B cell (primary cell): ENCODE results near the gene SLC9A9. TPM values are rescaled to one million over a fixed set of nuclear protein-coding genes. Genes with fewer than 3 reads are reported as not detected.

Source experiments
- ATAC-seq: fragments of 200-7000 bp; cut with Tn5 transposase; one replicate; pipeline ENCODE4 v1.10.0; 2021; ENCODE audit warnings: low read depth, mild to moderate bottlenecking, moderate number of reproducible peaks, moderate library complexity
- CTCF ChIA-PET: fragments of 350-600 bp; sonication (Branson Sonifier 250); formaldehyde crosslinking; loops from one replicate; lab custom pipeline; 2021; ENCODE audit warnings: antibody characterized with exemption, inconsistent platforms; lab: Charles Lee
- POLR2A ChIA-PET: fragments of 350-600 bp; sonication (Branson Sonifier 250); formaldehyde crosslinking; loops from one replicate; lab custom pipeline; 2021; ENCODE audit warnings: antibody characterized with exemption; lab: Charles Lee
- DNase-seq: peaks from one replicate; pipeline ENCODE4 v3.0.0; 2013
- H2AFZ ChIP-seq: 2 replicates; pipeline ENCODE4 v1.6.1; 2012; ENCODE audit warnings: mild to moderate bottlenecking, low read depth, low read length; ENCODE audit not compliant: insufficient read depth, poor library complexity, severe bottlenecking
- H3K27ac ChIP-seq, 2 donors: 1 replicate in 1 of 2; 2 replicates in 1 of 2; pipeline ENCODE4 v1.5.1; 2012 to 2013; ENCODE audit warnings: low read length in 2 of 2, mild to moderate bottlenecking in 2 of 2, moderate library complexity in 1 of 2
- H3K27me3 ChIP-seq, 4 experiments: fragments of 200-600 bp in 1 of 4; sonication (generic) in 1 of 4; replicated peaks in 1 of 4; 1 replicate in 2 of 4; 2 replicates in 2 of 4; pipeline versions ENCODE4 v1.6.1 to v1.7.0; 2013 to 2016; ENCODE audit warnings: low read length in 3 of 4, mild to moderate bottlenecking in 2 of 4, mixed read lengths in 1 of 4, moderate library complexity in 1 of 4; ENCODE audit not compliant: insufficient read depth in 4 of 4, control insufficient read depth in 3 of 4; ENCODE audit errors: control extremely low read depth in 1 of 4
- H3K36me3 ChIP-seq, 2 experiments: replicated peaks in 1 of 2; 1 replicate in 1 of 2; 2 replicates in 1 of 2; pipeline versions ENCODE4 v1.6.1 to v1.7.1; 2013; ENCODE audit warnings: low read length in 1 of 2; ENCODE audit not compliant: insufficient read depth in 2 of 2, control insufficient read depth in 1 of 2; ENCODE audit errors: control extremely low read depth in 1 of 2, extremely low read depth in 1 of 2
- H3K4me1 ChIP-seq, 2 donors: fragments of 200-600 bp in 1 of 2; sonication (generic) in 1 of 2; 1 replicate in 1 of 2; 2 replicates in 1 of 2; pipeline versions ENCODE4 v1.5.1 to v1.6.1; 2013 to 2017; ENCODE audit warnings: low read length in 2 of 2; ENCODE audit not compliant: control insufficient read depth in 2 of 2, insufficient read depth in 2 of 2
- H3K4me2 ChIP-seq: replicated peaks from 2 replicates; pipeline ENCODE3; 2012; ENCODE audit warnings: mild to moderate bottlenecking, low read depth, low read length; ENCODE audit not compliant: poor library complexity, severe bottlenecking
- H3K4me3 ChIP-seq, 5 experiments: fragments of 200-600 bp in 1 of 5; sonication (generic) in 1 of 5; 1 replicate in 3 of 5; 2 replicates in 2 of 5; pipeline versions ENCODE4 v1.5.1 to v1.7.0; 2011 to 2016; ENCODE audit warnings: low read length in 4 of 5, mild to moderate bottlenecking in 4 of 5, low read depth in 2 of 5, control low read depth in 1 of 5, moderate library complexity in 1 of 5; ENCODE audit not compliant: insufficient read depth in 1 of 5; ENCODE audit errors: control extremely low read depth in 1 of 5, extremely low read depth in 1 of 5
- H3K79me2 ChIP-seq: fragments of 200-600 bp; sonication (generic); one replicate; pipeline ENCODE4 v1.6.0; 2016; ENCODE audit warnings: low read length; ENCODE audit not compliant: control insufficient read depth, insufficient read depth
- H3K9ac ChIP-seq: fragments of 200-600 bp; sonication (generic); 2 replicates; pipeline ENCODE4 v1.6.1; 2017; ENCODE audit warnings: mild to moderate bottlenecking, low read length, moderate library complexity
- H3K9me3 ChIP-seq, 3 donors: one replicate each; pipeline versions ENCODE4 v1.6.1 to v1.7.1; 2013; ENCODE audit warnings: low read length in 2 of 3; ENCODE audit not compliant: control insufficient read depth in 2 of 3, insufficient read depth in 1 of 3; ENCODE audit errors: control extremely low read depth in 1 of 3
- H4K20me1 ChIP-seq: 2 replicates; pipeline ENCODE4 v1.6.0; 2012; ENCODE audit warnings: mild to moderate bottlenecking, low read length; ENCODE audit not compliant: insufficient read depth, control insufficient read depth, poor library complexity, severe bottlenecking
- H3K27ac Mint-ChIP-seq: one replicate; pipeline ENCODE4 v1.8.0; 2021; ENCODE audit warnings: mixed read lengths
- H3K27me3 Mint-ChIP-seq: one replicate; pipeline ENCODE4 v1.8.0; 2021; ENCODE audit warnings: mixed read lengths
- H3K4me1 Mint-ChIP-seq: one replicate; pipeline ENCODE4 v1.8.0; 2021; ENCODE audit warnings: mixed read lengths
- H3K4me3 Mint-ChIP-seq: one replicate; pipeline ENCODE4 v1.8.0; 2021; ENCODE audit warnings: mixed read lengths
- H3K9me3 Mint-ChIP-seq: one replicate; pipeline ENCODE4 v1.8.0; 2022; ENCODE audit warnings: mixed read lengths; ENCODE audit not compliant: insufficient read depth
- CTCF ChIP-seq: fragments of 200-600 bp; IDR thresholded peaks from one replicate; pipeline ENCODE4 v1.8.0; 2022; ENCODE audit warnings: antibody characterized with exemption, mild to moderate bottlenecking
- EZH2 ChIP-seq: IDR thresholded peaks from 2 replicates; pipeline ENCODE4 v1.6.1; 2012; ENCODE audit warnings: borderline replicate concordance, low read depth, mild to moderate bottlenecking, moderate library complexity, low read length; ENCODE audit not compliant: insufficient read depth, poor library complexity, severe bottlenecking
- WGBS: methylation state at CpG from one replicate; pipeline ENCODE4 v1.1.5; 2013; ENCODE audit warnings: missing lambda C conversion rate; ENCODE audit not compliant: insufficient coverage; 5-methylcytosine and 5-hydroxymethylcytosine counted together
- intact Hi-C: fragments of 100-400 bp; cut with micrococcal nuclease; formaldehyde crosslinking; loops from one replicate; pipeline ENCODE4 v1.10.0; 2022
- polyA plus RNA-seq: library from polyadenylated mRNA; depleted of rRNA; stranded (reverse); fragments of >200 nt; gene quantifications from 2 replicates; pipeline ENCODE4 v1.2.3, GENCODE V29; 2012
- total RNA-seq, 2 donors: library from RNA; stranded (reverse); fragments of 120-200 nt in 1 of 2; gene quantifications; 1 replicate in 1 of 2; 2 replicates in 1 of 2; pipeline versions ENCODE4 v1.2.3 to v1.2.4, GENCODE V29; 2013 to 2022

The SLC9A9 gene
- total and polyA plus RNA-seq, 2 donors (not counting 1 experiment from before 2014, with no cell fraction given) = 7.7 to 17.3 TPM

- H3K4me3 Mint-ChIP-seq = no peak overlapping the region
- Histone ChIP-seq H3K4me1 (peaks cover 21 to 25% of the 10 kb centered on the region in 2 donors), H3K4me2 (no peak overlapping the region), H3K36me3 (peaks cover 1 to 8% of the 10 kb centered on the region in 2 experiments), H3K27ac (no peak overlapping the region), H2AFZ (no peak overlapping the region), H3K27me3 (no peaks in the 10 kb centered on the region), H3K9me3 (no peaks in the 10 kb centered on the region), H4K20me1 (no peaks in the 10 kb centered on the region), H3K79me2 (no peaks in the 10 kb centered on the region), H3K4me3 (no peak overlapping the region), H3K9ac (no peak overlapping the region)
- TF ChIP-seq EZH2 (no peak), CTCF (no peak)
- POLR2A ChIA-PET = no interaction called here
- H3K9me3 Mint-ChIP-seq = no peaks in the 10 kb centered on the region
- no peak for ATAC-seq
- 100% methylated on average over 1 of the region's 5 CpGs for WGBS
- DNase-seq = no peak
- no peak overlapping the region for H3K27ac Mint-ChIP-seq
- intact Hi-C loops = no loop called here
- peaks cover 13% of the 10 kb centered on the region for H3K4me1 Mint-ChIP-seq
- CTCF ChIA-PET = no interaction called here
- H3K27me3 Mint-ChIP-seq = no peaks in the 10 kb centered on the region
Measured at GRCh38 chr3:143469159-143469558, 379.1 kb downstream of the SLC9A9 start.

- Histone ChIP-seq H3K4me3 (no peak overlapping the region), H3K79me2 (no peaks in the 10 kb centered on the region), H3K4me1 (no peaks in the 10 kb centered on the region), H2AFZ (no peak overlapping the region), H3K36me3 (peaks cover 3 to 8% of the 10 kb centered on the region in 2 experiments), H3K27me3 (no peaks in the 10 kb centered on the region), H3K27ac (no peak overlapping the region), H3K9me3 (no peaks in the 10 kb centered on the region), H3K4me2 (no peak overlapping the region), H4K20me1 (no peaks in the 10 kb centered on the region), H3K9ac (no peak overlapping the region)
- TF ChIP-seq CTCF (no peak), EZH2 (no peak)
- H3K27ac Mint-ChIP-seq = no peak overlapping the region
- DNase-seq (no peak), ATAC-seq (no peak)
- ChIA-PET CTCF (no interaction called here), POLR2A (no interaction called here)
- no peaks in the 10 kb centered on the region for H3K27me3 Mint-ChIP-seq
- H3K4me3 Mint-ChIP-seq = no peak overlapping the region
- peaks cover 8% of the 10 kb centered on the region for H3K4me1 Mint-ChIP-seq
- WGBS = no CpG with 5 or more reads among the region's 1 CpG
- intact Hi-C loops = no loop called here
- H3K9me3 Mint-ChIP-seq = peaks cover 2% of the 10 kb centered on the region
Measured at GRCh38 chr3:143465666-143466065, 382.6 kb downstream of the SLC9A9 start.
